GM19043 (cell line): Measurements from ENCODE around the gene GARIN1A.
"Not testable (repeated sequence)": the region's sequence is repeated elsewhere in the genome, so short reads cannot be mapped to it uniquely, and the experiment has no call there.

ENCODE experiments used
- ATAC-seq: cut with Tn5 transposase; IDR thresholded peaks from one replicate; pipeline ENCODE4 v1.9.1; 2021; ENCODE audit warnings: low read depth; ENCODE audit not compliant: unreplicated experiment

GARIN1A gene

DNA sequence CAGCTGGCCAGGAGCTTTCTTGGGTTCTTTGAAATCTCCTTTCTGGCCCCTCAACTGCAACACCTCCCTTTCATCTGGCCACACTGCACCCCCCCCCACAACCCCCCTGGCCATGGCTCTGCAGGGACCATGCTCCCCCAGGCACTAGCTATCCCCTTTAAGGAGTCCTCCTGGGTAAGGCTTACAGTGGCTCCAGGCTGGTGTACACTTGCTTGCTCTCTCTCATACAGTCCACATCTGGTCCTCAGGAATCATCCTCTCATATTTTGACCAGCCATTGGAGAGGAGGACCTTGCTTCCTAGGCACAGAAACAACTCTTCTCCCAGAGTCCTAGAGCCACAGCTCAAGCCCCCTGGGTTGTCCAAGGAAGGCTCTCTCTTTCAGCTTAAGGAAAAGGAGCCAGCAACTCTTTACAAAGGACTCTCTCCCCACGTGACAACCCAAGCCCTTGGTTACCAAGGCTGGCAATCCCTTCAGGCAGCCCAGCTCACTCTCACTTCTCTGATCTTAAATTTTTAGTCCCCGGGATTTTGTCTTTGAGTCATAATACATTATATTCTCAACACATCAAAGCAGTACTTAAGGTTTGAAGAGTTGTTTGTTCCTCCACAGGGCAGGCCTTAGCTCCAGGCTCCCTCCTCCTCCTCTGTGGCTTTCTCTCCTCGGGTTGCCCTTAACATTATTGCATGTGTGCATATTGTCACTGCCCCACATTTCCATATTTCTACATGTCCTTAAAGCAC is 9.9 kb downstream of the GARIN1A start:
- no peak for ATAC-seq

DNA sequence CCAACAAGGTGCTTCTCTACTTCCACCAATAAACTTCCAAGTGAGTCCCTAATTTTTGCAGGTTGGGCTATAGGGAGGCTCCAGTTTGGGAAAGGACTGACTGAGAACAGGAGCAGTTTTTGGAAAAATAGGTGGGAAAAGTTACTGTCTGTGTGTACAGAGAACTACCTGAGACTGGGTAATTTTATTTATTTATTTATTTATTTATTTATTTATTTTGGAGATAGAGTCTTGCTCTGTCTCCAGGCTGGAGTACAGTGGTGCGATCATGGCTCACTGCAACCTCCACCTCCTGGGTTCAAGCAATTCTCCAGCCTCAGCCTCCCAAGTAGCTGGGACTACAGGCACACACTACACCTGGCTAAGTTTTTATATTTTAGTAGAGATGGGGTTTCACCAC is 11.2 kb downstream of the GARIN1A start:
- not testable (repeated sequence) for ATAC-seq

DNA sequence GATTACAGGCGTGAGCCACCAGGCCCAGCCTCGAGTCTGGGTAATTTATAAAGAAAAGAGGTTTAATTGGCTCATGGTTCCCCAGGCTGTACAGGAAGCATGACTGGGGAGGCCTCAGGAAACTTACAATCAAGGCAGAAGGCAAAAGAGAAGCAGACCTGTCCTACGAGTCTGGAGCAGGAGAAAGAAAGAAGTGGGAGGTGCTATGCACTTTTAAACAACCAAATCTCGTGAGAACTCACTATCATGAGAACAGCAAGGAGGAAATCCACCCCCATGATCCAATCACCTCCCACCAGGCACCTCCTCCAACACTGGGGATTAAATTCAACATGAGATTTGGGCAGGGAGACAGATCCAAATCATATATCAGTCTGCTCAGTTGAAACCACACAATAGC is 11.6 kb downstream of the GARIN1A start:
- not testable (repeated sequence) for ATAC-seq

DNA sequence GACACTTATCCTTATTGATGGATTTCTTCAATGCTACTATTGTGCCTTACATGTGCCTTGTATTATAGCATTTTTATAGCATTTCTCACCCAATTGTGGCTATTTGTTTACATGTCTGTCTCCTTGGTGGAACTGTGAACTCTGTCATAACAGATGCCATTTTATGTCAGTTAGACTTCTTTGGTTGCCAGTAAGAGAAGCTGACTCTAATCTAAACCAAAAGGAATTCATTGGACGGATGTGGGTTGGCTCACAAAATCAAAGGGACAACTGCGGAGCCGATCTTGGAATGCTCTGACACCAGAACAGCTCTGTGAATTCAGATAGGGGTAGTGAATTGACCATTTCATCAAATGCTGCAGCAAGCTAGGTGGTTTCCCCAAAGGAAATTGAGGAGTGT is 15.0 kb downstream of the GARIN1A start:
- no peak for ATAC-seq

DNA sequence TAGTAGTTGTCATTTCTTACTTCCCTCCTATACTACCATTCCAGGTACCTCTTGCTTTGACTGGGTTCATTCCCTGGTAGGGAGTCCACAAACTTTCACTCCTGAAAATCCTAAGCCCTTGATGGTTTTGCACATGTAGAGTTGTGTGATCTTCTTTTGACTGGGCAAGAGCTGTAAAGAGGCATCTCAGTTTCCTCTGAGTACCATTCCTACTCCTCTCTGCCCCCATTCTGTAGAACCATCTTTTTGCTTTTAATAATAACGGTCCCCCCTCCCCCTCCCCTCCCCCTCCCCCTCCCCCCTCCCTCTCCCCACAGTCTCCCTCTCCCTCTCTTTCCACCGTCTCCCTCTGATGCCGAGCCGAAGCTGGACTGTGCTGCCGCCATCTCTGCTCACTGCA is 16.4 kb downstream of the GARIN1A start:
- ATAC-seq, result no peak

DNA sequence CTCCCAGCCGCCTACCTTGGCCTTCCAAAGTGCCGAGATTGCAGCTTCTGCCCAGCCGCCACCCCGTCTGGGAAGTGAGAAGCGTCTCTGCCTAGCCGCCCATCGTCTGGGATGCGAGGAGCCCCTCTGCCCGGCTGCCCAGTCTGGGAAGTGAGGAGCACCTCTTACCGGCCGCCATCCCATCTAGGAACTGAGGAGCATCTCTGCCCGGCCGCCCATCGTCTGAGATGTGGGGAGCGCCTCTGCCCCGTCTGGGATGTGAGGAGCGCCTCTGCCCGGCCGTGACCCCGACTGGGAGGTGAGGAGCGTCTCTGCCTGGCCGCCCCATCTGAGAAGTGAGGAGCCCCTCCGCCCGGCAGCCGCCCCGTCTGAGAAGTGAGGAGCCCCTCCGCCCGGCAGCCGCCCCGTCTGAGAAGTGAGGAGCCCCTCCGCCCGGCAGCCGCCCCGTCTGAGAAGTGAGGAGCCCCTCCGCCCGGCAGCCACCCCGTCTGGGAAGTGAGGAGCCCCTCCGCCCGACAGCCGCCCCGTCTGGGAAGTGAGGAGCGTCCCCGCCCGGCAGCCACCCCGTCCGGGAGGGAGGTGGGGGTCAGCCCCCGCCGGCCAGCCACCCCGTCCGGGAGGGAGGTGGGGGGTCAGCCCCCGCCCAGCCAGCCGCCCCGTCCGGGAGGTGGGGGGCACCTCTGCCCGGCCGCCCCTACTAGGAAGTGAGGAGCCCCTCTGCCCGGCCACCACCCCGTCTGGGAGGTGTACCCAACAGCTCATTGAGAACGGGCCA is 17.3 kb downstream of the GARIN1A start:
- ATAC-seq, result not testable (repeated sequence)

DNA sequence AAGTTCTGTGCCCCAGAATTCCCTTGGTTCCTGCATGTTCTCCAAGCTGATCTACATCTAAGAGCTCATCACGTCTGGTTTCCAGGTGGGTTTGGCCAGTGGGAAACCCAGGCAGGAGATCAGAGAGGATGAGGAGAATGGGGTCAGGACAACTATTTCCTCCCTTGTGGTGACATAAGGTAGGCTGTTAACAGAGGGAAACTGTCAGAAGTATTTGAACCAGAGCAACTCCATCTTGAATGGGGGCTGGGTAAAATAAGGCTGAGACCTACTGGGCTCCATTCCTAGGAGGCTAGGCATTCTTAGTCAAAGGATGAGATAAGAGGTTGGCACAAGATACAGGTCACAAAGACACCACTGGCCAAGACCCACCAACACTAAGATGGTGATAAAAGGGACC is 19.1 kb downstream of the GARIN1A start:
- ATAC-seq, result no peak

DNA sequence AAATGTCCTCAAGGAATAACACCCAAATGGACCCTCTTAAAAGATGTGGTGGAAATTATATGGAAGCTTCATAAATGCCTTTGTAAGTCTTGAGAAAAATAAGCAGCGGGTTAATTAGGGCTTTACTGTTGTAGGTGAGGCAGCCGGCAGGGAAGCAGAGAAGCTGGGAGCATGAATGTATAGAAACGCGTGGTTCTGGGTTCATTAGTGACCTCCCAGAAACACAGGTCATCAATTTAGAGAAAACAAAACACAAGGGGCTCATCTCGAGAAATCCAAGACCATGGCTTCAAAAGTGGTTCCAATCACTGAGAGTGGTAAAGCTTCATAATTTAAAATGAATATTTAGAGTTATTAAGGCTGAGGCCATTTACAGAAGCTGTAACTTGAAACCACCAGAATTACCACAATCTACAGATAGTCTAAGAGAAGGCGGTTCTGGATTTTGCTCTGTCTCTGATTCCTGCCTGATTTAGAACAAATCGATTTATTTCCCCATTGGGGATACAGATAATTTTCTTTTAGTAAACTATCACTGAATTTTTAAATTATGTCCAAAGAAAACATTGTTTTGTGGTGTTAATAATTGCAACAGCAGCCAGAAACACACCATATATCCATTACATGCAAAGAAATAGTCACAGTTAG is 20.7 kb downstream of the GARIN1A start:
- ATAC-seq, result no peak

DNA sequence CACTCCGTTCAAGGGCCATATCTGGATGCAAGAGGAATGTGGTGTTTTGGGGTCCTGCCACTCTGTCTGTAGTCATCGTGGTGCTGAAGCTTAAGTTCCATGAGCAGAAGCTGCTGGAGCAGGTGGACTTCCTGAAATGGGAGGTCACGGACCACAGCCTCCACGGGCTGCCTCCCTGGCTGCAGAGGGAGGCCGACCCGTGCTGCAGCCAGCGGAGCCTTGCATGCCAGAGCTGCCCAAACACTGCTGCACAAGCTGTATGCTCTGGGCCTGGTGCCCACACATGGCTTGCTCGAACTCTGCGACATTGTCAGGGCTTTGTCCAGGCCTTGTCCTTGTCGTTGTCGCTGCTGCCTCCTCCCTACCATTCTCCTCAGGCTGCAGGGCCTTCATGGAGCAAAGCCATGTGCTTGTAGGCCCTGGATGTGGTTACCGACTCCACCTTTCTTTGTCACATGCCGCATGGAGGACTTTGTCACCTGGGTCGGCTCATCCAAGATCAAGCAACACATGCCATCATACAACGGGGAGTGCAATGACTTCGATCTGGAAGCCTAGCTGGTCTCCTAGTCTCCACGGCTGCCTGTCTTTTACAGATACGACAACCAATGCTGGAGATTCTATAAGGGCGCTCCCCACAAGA is 21.4 kb downstream of the GARIN1A start:
- no peak for ATAC-seq

DNA sequence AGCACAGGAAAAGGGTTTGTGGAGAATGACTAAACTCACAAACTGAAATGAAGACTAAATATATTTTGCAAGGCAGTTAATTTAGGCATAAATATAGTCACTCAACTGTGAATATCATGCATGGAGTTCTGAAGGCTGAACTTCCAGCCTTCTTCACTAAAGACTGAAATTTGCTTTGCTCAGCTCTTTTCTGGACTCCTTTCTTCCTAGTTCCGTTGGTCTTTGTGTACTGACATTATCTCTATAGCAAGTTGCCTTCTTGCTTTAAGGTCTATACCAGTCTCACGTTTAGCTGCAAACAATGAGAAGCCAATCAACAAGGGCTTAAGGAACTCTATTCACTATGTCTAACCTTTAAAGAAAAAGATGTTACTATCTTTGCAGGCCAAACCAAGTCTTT is 22.6 kb downstream of the GARIN1A start:
- ATAC-seq, result no peak

DNA sequence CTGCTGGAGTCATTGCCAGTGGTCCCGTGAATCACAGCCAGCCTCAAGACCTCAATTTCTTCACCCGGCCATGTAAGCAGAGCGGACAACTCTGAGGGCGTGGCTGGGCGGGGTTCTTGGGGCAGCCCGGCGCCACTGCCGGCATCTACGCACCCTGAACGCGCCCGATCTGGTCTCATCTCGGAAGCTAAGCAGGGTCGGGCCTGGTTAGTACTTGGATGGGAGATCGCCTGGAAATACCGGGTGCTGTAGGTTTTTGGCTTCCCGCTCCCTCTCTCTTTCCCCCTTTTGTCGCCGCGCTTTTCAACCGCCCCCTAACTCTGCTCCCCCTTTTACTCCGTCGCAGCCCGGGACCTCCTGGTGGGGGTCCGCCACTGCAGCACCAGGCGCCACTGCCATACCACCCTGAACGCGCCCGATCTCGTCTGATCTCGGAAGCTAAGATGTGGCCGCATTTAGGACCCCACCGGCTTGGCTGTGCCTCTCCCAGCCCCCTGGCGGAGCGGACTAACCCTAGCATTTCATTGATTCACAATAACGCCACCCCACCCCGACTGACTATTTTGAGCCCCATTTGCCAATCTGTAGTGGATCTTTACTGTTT is 25.3 kb downstream of the GARIN1A start:
- no peak for ATAC-seq

DNA sequence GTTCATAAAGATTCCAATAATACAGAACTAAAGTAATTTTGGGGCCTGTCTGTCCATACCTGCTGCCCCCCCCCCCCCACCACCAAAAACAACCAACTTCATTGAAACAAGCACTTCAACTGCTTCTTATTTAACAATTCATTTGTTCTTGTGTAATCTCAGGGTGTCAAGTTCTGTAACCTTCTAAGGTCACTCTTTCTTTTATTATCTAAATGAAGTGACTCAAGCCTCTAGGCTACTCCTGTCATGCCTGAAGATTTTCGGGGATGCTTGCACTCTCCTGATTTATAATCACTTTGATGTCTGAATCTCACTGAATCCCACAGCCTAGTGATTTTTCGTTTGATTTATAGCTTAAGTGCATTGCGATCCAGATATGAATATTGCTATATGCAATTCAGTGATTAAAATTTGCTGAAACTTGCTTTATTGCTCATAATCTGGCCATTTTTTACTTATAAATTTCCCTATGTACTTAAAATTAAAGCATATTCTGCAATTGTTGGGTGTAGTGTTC is 27.2 kb downstream of the GARIN1A start:
- no peak for ATAC-seq

DNA sequence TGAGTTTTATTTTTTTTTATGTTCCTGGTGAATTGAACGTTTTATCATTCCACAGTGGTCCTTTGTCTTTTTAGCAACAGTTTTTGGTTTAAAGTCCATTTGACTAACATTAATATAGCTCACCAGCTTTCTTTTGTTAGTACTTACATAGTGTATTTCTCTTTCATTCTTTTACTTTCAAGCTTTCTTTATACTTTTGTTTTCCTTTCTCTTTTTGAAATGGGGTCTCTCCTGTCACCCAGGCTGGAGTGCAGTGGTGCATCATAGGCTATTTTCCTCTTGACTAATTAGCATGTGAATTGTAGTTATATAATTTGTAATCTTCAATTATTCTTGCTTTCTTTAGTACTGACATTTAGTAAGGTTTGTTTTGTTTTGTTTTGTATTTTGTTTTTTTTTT is 27.8 kb downstream of the GARIN1A start:
- no peak for ATAC-seq

DNA sequence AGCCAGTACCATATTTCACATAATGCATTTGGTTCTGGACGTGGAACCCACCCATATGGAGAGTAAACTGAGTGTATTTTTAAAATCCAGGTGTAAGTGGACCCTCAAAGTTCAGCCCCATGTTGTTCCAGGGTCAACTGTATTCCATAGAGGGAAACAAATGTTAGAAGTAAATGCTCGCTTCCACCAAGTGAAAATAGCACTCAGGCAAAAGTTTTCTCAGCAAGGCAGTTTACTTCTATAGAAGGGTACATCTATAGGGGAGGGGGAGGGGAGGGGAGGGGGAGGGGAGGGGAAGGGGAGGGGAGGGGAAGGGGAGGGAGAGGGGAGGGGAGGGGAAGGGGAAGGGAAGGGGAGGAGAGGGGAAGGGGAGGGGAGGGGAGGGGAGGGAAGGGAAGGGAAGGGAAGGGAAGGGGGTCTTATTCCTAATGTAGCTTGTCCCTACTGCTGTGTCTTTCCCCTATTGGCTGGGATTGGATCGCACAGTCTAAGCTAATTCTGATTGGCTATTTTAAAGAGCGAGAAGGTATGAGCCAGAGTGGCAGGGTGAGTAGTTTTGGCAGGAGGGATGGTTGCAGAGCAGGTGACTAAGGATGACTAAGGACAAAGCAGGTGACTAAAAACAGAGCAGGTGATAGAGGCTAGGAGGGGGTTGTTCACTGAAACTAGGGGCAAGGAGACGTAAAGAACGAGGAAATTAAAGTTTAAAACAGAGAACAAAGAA is 29.1 kb downstream of the GARIN1A start:
- no peak for ATAC-seq

DNA sequence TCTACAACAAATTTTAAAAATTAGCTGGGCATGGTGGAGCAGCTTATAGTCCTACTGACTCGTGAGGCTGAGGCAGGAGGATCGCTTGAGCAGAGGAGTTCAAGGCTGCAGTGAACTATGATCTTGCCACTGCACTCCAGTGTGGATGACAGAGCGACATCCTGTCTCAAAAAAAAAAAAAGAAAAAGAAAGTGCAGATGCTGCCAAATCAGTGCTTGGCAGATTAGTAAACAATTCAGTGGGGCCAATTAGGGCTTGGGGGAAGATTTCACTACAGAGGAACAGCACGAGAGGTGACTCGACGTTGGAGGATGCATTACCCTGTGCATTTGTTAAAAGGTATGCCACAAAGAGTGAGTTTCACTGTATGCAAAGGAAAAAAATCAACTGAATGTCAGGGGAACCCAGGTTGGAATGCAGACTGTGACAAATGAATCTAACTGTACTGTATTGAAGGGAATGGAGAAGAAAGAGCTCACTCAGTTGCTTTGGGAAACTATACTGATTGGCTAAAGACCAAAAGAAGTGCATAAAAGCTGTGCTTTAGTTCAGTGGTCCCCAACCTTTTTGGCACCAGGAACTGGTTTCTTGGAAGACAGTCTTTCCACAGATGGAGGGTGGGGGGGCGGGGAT is 31.6 kb downstream of the GARIN1A start:
- no peak for ATAC-seq

DNA sequence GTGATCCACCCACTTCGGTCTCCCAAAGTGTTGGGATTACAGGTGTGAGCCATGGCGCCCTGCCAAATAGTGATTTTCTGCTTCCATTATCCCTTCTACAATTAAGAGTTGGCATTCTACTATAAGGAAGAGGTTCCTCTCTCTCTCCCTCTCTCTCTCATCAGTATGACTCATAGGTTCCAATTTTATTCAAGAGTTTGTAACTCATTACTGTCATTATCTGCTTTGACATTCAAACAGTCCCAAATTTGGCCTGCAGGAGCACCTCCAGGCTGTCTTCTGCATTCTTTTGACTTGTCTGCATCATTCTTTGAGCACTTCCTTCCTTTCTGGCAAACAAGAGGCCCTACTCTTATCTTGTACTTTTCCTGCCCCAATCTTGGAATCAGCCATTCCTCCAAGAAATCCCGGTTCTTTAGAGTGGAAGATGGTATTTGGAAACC is 33.8 kb downstream of the GARIN1A start:
- no peak for ATAC-seq

DNA sequence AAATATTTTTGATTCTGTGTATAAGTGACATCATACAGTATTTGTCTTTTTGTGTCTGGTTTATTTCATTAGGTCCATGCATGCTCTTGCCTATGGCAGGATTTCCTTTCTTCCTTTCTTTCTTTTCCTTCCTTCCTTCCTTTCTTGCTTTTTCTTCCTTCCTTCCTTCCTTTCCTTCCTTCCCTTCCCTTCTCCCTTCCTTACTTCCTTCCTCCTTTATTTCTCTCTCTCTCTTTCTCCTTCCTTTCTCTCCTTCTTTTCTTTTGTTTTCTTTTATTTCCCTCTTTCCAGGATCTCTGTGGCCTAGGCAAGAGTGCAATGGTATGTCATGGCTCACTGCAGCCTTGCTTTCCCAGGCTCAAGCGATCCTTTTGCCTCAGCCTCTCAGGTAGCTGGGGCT is 35.7 kb downstream of the GARIN1A start:
- ATAC-seq, result no peak

DNA sequence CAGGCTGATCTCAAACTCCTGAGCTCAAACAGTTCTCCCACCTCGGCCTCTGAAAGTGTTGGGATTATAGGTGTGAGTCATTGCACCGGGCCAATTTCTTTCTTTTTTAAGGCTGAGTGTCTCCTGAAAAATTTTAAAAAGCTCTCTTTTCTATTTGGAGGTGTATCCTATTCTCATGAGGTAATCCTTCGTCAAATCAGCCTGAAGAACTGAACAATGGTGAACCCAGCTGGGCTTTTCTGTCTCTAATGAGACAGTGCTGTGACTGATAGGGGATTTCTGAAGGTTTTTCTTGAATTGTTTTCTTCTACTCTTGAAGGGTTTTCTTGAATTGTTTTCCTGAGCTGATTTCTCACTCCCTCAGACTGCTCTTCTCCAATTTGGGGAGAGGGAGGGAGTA is 36.1 kb downstream of the GARIN1A start:
- no peak for ATAC-seq

DNA sequence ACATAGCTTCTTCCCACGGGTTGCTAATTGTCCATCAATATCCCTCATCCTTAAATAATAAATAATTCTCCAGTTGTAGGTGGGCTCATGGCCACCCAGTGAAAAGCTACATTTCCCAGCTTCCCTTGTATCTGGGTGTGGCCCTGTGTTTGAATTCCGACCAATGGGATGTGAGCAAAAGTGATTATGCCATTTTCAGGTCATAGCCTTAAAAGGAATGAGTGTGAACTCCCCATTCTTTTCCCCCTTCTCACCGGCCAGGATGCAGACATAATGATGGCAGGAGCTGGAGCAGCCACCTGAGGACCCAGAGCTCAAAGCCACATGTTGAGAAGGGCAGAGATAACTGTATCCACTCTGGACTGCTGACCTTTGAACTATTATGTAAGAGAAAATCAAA is 36.7 kb downstream of the GARIN1A start:
- ATAC-seq, result no peak
